T47D (cell line): ENCODE data around the gene SYPL1.
A peak's percentile ranks its signal among the peaks of the same experiment; 100 is the strongest.

Experiments used
- DNase-seq, 2 experiments: peaks; one replicate each; pipeline versions ENCODE4 v3.0.0 to v3.0.0-alpha.2; 2011 to 2012; ENCODE audit warnings: low read depth in 1 of 2, low spot score in 1 of 2
- JUND ChIP-seq: IDR thresholded peaks from 2 replicates; pipeline ENCODE4 v1.6.1; 2012; ENCODE audit warnings: low read depth
- in situ Hi-C: cut with HindIII; loops from 2 replicates; pipeline ENCODE4 v1.10.0; 2016; ENCODE audit warnings: low sequenced_read_pairs, low pct_unique_long_range_greater_than_20kb

The SYPL1 gene

GRCh38 chr7:106076537-106076936, 35.6 kb downstream of the SYPL1 start:
- TF ChIP-seq JUND = no peak
- in situ Hi-C loops = no loop called here
- no peak for DNase-seq

GRCh38 chr7:106075937-106076336, 36.2 kb downstream of the SYPL1 start:
- in situ Hi-C loops = no loop called here
- TF ChIP-seq JUND = no peak
- no peak for DNase-seq

GRCh38 chr7:106074257-106074656, 37.9 kb downstream of the SYPL1 start:
- TF ChIP-seq JUND = no peak
- no peak for DNase-seq
- in situ Hi-C loops = no loop called here

GRCh38 chr7:106073701-106074100, 38.4 kb downstream of the SYPL1 start:
- TF ChIP-seq JUND = no peak
- DNase-seq = peak in 1 of 2 experiments; percentile 38
- in situ Hi-C loops = no loop called here

GRCh38 chr7:106072715-106073091, 39.4 kb downstream of the SYPL1 start:
- TF ChIP-seq JUND = no peak
- in situ Hi-C loops = no loop called here
- no peak for DNase-seq

- no peak for TF ChIP-seq JUND
- in situ Hi-C loops = no loop called here
- DNase-seq = peak in 1 of 2 experiments; percentile 71
Measured at GRCh38 chr7:106071999-106072714, 40.0 kb downstream of the SYPL1 start.

- TF ChIP-seq JUND = no peak
- in situ Hi-C loops = no loop called here
- peak in 1 of 2 experiments; percentile 95 for DNase-seq
Measured at GRCh38 chr7:106071356-106071998, 40.6 kb downstream of the SYPL1 start.

- in situ Hi-C loops = no loop called here
- no peak for TF ChIP-seq JUND
- DNase-seq = no peak
Measured at GRCh38 chr7:106070567-106071254, 41.4 kb downstream of the SYPL1 start.

- 0 out of 2 replicates have a peak, but pooled peaks have one; percentile 27 for TF ChIP-seq JUND
- in situ Hi-C loops = no loop called here
- DNase-seq = peak in 1 of 2 experiments; percentile 93
Measured at GRCh38 chr7:106070201-106070551, 41.9 kb downstream of the SYPL1 start.

- no peak for TF ChIP-seq JUND
- no peak for DNase-seq
- in situ Hi-C loops = no loop called here
Measured at GRCh38 chr7:106069471-106070200, 42.5 kb downstream of the SYPL1 start.

- in situ Hi-C loops = no loop called here
- peak in 1 of 2 experiments; percentile 91 for DNase-seq
- TF ChIP-seq JUND = peak; percentile 78; the same call in 1 of the 2 replicates
Measured at GRCh38 chr7:106068986-106069385, 43.1 kb downstream of the SYPL1 start.

GRCh38 chr7:106068538-106068961, 43.6 kb downstream of the SYPL1 start:
- no peak for TF ChIP-seq JUND
- in situ Hi-C loops = no loop called here
- DNase-seq = no peak
